Right atrium auricular region (tissue), 2 donors: ENCODE results near the gene TTC39C. TPM values are rescaled to one million over a fixed set of nuclear protein-coding genes. Genes with fewer than 3 reads are reported as not detected.

ENCODE experiments used
- DNase-seq: peaks from one replicate; pipeline ENCODE4 v3.0.0-alpha.2; 2019; ENCODE audit warnings: low spot score
- H3K27ac ChIP-seq, 2 donors: fragments of 200-600 bp; sonication (generic); 1 replicate in 1 of 2; 2 replicates in 1 of 2; pipeline ENCODE4 v1.5.1; 2016 to 2019
- H3K27me3 ChIP-seq, 2 donors: fragments of 200-600 bp; sonication (generic); one replicate each; pipeline versions ENCODE4 v1.5.1 to v1.6.0; 2017 to 2019
- H3K36me3 ChIP-seq: fragments of 200-600 bp; sonication (generic); one replicate; pipeline ENCODE4 v1.5.1; 2016
- H3K4me1 ChIP-seq, 2 donors: fragments of 200-600 bp; sonication (generic); one replicate each; pipeline versions ENCODE4 v1.5.1 to v1.6.0; 2017 to 2019
- H3K4me3 ChIP-seq, 2 donors: fragments of 200-600 bp; sonication (generic); 1 replicate in 1 of 2; 2 replicates in 1 of 2; pipeline ENCODE4 v1.5.1; 2017 to 2019; ENCODE audit warnings: mild to moderate bottlenecking in 1 of 2, moderate library complexity in 1 of 2
- H3K9me3 ChIP-seq, 2 donors: fragments of 200-600 bp; sonication (generic); one replicate each; pipeline ENCODE4 v1.5.1; 2019
- total RNA-seq, 2 donors: library from RNA; depleted of rRNA; stranded (reverse); fragments of >200 nt; gene quantifications; one replicate each; pipeline ENCODE4 v1.1.0, GENCODE V29; 2016
- TF ChIP-seq, protein P1 (sequence below), 2 donors: fragments of 200-600 bp; sonication (generic); IDR thresholded peaks; one replicate each; pipeline ENCODE4 v1.5.1; 2019; ENCODE audit warnings: antibody characterized with exemption in 2 of 2

Gene TTC39C
- total RNA-seq, 2 donors from 2014 or later, result 4.2 to 10.3 TPM

DNA sequence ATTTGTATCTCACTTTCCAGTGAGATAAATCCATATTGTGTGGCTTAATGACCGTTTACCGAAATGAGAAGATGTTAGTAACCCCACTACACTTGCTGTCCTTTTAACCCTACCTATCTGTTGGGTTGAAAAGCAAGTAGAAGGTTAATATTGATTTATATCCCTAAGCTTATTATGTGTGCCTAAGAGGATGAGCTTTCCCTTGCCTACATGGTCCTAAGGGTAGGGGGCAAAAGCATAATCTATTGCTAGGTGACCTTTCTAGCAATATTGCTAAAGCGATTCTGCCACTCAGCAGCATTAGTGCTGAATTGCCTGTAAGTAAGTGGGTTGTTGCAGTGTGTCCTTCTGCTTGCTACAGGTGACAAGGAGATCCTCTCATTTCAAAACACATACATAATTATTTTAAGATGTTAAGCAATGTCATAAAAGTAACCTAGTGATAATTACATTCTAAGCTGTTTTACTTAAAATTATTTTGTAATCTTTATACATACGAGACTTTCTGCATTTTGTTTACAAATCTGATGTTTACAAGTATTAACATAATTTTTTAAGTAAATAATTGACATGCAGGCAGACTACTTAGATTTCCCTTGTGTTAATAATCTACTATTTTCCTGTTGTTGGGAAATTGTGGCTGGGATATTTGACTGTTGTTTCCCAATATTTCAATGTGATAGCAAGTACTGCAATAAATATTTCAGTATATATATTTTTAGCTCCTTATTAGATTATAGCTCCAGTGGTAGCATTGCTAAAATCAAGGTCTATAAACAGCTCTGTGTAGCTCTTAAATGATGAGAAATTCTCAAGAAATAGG is 75.2 kb downstream of the TTC39C start:
- DNase-seq, result no peak
- Histone ChIP-seq H3K27me3 (no peaks in the 10 kb centered on the region), H3K4me3 (no peak overlapping the region), H3K4me1 (peaks cover 0 to 20% of the 10 kb centered on the region in 2 donors), H3K9me3 (no peaks in the 10 kb centered on the region), H3K27ac (peak overlapping the region; percentile 35 to 52), H3K36me3 (no peaks in the 10 kb centered on the region)
- TF ChIP-seq, protein P1, sequence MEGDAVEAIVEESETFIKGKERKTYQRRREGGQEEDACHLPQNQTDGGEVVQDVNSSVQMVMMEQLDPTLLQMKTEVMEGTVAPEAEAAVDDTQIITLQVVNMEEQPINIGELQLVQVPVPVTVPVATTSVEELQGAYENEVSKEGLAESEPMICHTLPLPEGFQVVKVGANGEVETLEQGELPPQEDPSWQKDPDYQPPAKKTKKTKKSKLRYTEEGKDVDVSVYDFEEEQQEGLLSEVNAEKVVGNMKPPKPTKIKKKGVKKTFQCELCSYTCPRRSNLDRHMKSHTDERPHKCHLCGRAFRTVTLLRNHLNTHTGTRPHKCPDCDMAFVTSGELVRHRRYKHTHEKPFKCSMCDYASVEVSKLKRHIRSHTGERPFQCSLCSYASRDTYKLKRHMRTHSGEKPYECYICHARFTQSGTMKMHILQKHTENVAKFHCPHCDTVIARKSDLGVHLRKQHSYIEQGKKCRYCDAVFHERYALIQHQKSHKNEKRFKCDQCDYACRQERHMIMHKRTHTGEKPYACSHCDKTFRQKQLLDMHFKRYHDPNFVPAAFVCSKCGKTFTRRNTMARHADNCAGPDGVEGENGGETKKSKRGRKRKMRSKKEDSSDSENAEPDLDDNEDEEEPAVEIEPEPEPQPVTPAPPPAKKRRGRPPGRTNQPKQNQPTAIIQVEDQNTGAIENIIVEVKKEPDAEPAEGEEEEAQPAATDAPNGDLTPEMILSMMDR (IDR thresholded peaks at IDR 0.05), result no peak

DNA sequence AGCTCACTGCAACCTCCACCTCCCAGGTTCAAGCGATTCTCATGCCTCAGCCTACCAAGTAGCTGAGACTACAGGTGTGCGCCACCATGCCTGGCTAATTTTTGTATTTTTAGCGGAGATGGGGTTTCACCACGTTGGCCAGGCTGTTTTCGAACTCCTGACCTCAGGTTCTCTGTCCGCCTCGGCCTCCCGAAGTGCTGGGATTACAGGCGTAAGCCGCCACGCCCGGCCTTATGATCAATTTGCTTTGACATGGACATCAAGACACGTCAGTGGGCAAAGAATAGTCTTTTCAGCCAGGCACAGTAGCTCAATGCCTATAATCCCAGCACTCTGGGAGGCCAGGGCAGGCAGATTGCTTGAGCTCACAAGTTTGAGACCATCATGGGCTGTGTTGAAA is 76.3 kb downstream of the TTC39C start:
- no peak overlapping the region for H3K4me3 ChIP-seq
- H3K27me3 ChIP-seq, result no peaks in the 10 kb centered on the region
- DNase-seq, result no peak
- H3K4me1 ChIP-seq, result peaks cover 0 to 20% of the 10 kb centered on the region in 2 donors
- TF ChIP-seq, protein P1 (IDR thresholded peaks at IDR 0.05), result no peak
- no peaks in the 10 kb centered on the region for H3K9me3 ChIP-seq
- no peak overlapping the region for H3K27ac ChIP-seq
- no peaks in the 10 kb centered on the region for H3K36me3 ChIP-seq

DNA sequence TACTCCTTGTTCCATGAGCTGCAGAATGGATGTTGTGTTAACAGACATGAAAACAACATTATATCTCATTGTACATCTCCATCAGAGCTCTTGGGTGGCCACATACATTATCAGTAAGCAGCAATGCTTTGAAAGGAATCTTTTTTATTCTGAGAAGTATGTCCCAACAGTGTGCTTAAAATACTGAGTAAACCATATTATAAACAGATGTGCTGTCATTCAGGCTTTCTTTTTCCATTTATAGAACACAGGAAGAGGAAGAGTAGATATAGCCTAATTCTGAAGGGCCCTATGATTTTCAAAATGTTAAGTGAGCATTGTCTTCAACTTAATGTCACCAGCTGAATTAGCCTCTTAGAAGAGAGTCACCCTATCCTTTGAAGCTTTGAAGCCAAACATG is 80.0 kb downstream of the TTC39C start:
- no peak for DNase-seq
- TF ChIP-seq, protein P1 (IDR thresholded peaks at IDR 0.05), result no peak
- no peak overlapping the region for H3K4me3 ChIP-seq
- H3K27ac ChIP-seq, result no peak overlapping the region
- H3K9me3 ChIP-seq, result peaks cover 0 to 10% of the 10 kb centered on the region in 2 donors
- H3K4me1 ChIP-seq, result peaks cover 0 to 7% of the 10 kb centered on the region in 2 donors
- no peaks in the 10 kb centered on the region for H3K27me3 ChIP-seq
- H3K36me3 ChIP-seq, result no peaks in the 10 kb centered on the region

DNA sequence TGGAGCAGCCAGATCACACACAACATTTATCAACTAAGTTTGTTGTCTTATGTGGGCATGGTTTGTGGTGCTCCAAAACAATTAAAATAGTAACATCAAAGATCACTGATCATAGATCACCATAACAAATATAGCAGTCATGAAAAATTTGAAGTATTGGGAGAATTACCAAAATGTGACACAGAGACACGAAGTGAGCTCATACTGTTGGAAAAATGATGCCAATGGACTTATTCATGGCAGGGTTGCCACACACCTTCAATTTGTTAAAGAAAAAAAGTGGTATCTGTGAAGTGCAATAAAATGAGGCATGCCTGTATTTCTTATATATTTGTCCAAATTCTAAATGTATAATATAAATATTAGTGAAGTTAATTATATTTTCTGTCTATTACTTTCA is 81.4 kb downstream of the TTC39C start:
- Histone ChIP-seq H3K27me3 (no peaks in the 10 kb centered on the region), H3K36me3 (no peaks in the 10 kb centered on the region), H3K27ac (no peak overlapping the region), H3K4me3 (no peak overlapping the region), H3K4me1 (no peaks in the 10 kb centered on the region), H3K9me3 (peaks cover 0 to 10% of the 10 kb centered on the region in 2 donors)
- TF ChIP-seq, protein P1 (IDR thresholded peaks at IDR 0.05), result no peak
- DNase-seq, result no peak

DNA sequence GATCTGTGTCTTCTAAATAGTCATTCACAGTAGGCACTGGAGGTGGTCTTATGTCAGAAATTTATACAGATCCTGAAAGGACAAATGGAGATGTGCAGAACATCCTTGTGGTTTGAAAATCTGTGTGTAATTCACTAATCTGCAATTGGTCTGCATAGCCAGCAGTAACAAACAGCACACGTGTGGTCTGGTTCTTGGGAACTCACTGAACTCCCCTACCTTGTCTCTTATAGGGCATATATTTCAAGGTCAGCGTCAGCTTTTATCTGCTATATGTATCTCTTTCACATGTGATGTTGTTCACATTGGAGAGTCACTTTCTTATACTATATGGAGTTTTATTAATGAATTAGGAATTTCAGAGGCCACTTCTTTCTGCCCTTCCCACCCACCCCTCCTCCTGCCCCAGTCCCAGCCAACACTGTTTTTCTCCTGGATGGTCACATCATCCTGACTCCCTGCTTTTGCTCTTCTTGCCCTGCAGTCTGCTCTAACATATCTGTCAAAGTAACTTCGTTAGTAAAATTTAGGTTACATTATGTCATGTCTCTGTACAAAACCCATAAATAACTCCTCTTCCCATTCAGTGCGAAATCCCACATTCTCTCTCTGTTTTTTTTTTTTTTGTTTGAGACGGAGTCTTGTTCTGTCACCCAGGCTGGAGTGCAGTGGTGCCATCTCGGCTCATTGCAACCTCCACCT is 88.9 kb downstream of the TTC39C start:
- H3K27ac ChIP-seq, result no peak overlapping the region
- TF ChIP-seq, protein P1 (IDR thresholded peaks at IDR 0.05), result no peak
- H3K4me1 ChIP-seq, result no peaks in the 10 kb centered on the region
- no peaks in the 10 kb centered on the region for H3K9me3 ChIP-seq
- H3K36me3 ChIP-seq, result no peaks in the 10 kb centered on the region
- DNase-seq, result no peak
- H3K4me3 ChIP-seq, result no peak overlapping the region
- H3K27me3 ChIP-seq, result no peaks in the 10 kb centered on the region
